ENCODE results near the gene C1QL1.

Gene C1QL1

DNA sequence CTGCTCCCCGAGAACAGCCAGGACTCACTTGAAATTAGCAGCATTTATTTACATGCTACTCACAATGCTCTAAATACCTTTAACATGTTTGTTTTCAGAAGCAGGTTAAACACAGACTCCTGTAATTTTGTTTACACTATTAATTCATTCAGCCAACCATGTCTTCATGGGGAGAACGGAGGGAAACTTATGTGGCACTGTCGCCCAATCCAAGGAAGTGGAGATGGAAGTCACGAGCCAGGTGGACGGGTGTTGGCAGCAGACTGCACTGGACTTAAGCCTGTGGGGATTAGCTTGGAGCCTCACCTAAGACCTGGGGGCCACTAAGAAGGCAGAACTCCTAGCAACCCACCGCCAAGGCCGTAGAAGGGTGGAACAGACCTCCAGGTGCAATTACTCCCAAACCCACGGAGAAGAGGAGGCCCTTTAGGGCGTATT, 44.0 kb downstream of the C1QL1 start:
- TF ChIP-seq, protein P1, sequence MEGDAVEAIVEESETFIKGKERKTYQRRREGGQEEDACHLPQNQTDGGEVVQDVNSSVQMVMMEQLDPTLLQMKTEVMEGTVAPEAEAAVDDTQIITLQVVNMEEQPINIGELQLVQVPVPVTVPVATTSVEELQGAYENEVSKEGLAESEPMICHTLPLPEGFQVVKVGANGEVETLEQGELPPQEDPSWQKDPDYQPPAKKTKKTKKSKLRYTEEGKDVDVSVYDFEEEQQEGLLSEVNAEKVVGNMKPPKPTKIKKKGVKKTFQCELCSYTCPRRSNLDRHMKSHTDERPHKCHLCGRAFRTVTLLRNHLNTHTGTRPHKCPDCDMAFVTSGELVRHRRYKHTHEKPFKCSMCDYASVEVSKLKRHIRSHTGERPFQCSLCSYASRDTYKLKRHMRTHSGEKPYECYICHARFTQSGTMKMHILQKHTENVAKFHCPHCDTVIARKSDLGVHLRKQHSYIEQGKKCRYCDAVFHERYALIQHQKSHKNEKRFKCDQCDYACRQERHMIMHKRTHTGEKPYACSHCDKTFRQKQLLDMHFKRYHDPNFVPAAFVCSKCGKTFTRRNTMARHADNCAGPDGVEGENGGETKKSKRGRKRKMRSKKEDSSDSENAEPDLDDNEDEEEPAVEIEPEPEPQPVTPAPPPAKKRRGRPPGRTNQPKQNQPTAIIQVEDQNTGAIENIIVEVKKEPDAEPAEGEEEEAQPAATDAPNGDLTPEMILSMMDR (IDR thresholded peaks at IDR 0.05; ENCODE audit: low read depth, low read length, missing control alignments) = no peak
- DNase-seq (ENCODE audit: low read depth) = no peak
- no peak overlapping the region for H3K4me3 ChIP-seq (ENCODE audit: low read depth, low read length)

DNA sequence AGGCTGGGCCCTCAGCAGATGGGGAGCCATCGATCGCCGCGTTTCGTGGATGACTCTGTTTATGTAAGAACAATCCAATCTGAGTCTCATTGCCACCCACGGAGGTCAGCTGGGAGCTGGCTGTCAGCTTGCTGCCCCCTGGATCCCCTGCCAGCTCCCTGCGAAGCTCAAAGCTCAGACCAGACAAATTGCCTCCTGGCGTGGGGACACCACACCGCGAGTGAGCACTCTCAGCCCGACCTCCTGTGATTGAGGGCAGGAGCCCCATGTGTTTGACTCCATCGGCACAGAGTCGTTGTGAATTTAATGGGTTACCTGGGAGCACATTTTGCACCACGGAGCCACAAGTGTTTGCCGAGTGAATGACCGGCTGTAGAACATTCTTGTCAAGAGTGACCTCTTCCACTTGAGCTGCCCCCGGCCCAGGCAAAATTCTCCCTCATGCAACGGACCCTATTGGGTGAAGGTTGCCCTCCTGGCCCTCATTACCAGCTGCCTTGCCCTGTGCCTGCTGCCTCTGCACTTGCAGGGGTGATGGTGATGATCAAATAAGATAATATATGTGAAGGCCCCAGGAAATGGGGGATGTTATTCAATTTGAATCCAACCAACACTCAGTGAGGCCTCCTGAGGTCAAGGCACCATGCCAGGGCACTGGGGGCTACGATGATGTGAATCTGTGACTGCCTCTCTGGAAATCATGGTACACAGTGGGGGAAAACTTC, 45.2 kb downstream of the C1QL1 start:
- TF ChIP-seq, protein P1 (IDR thresholded peaks at IDR 0.05; ENCODE audit: low read depth, low read length, missing control alignments) = no peak
- no peak for DNase-seq (ENCODE audit: low read depth)

DNA sequence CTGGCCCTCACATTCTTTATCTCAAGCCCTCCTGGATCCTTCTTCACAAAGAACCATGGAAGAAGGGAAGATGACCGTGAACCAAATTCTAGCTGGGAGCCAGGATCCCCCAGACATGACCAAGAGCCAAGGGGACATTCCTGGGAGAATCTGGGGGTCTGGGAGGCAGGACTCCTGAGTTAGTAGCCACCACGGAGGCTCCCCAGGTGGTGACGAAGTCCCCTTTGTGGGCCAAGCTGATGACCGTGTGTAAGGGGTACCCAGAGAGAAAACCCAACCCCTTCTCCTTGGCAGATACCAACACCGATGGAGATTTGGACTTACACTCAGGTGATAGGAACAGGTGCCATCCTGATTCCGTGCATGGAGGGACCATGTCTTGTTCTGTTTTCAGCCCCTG, 46.0 kb downstream of the C1QL1 start:
- no peak overlapping the region for H3K4me3 ChIP-seq (ENCODE audit: low read depth, low read length)
- DNase-seq (ENCODE audit: low read depth) = no peak
- TF ChIP-seq, protein P1 (IDR thresholded peaks at IDR 0.05; ENCODE audit: low read depth, low read length, missing control alignments) = no peak

More for the DNA sequence above, 45.2 kb downstream of the C1QL1 start:
- no peak overlapping the region for H3K4me3 ChIP-seq (ENCODE audit: low read depth, low read length)

DNA sequence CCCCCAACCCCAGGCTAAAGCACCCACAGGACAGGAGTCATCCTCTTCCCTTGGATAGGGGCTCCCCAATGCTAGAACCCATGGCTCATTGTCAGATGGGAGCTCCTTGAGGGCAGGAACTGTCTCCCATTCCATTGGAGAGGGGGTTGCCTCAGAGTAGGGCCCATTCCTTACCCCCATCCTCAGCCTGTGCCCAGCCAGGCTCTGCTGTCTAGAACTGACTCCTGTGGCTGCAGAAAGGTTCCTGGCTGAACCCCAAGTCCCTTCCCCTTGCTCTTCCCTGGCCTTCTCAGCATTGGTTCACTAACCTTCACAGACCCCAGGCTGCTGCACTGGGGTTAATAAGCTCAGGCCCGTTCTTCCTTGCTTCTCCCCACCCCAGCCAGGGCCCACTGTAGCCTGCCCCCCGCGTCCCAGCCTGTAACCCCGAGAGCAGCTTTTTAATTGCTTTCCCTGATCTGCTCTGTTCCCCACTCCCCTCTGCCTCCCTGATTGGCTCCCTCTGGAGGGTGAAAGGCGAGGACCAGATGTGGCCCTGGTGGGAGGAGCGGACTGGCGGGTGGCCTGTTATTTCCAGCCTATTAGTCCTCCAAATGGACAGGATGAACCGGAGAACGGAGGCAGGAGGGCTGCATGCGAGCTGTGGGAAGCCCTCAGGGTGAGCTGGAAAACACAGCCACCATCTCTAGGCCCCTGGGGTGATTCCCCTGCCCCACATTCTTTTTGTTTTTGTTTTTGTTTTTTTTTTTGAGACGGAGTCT, 46.8 kb downstream of the C1QL1 start:
- H3K4me3 ChIP-seq (ENCODE audit: low read depth, low read length) = no peak overlapping the region
- TF ChIP-seq, protein P1 (IDR thresholded peaks at IDR 0.05; ENCODE audit: low read depth, low read length, missing control alignments) = no peak
- no peak for DNase-seq (ENCODE audit: low read depth)

DNA sequence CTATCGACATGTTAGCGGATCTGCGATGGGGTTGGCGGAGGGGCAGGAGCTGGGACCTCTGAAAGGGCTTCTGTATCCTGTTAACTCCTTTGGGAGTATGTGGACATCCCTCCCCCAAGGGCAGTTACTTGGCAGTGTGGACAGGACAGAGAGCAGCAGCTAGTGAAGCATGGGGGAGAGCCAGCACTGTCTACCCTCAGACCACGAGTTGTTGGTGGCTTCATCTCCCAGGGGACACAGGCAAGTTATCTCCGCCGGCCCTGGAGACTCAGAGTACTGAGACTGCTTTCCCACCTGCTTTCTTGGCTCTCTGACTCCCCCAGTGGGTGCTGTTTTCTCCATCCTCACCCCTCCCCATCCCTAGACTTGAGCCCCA, 47.5 kb downstream of the C1QL1 start:
- TF ChIP-seq, protein P1 (IDR thresholded peaks at IDR 0.05; ENCODE audit: low read depth, low read length, missing control alignments) = no peak
- no peak overlapping the region for H3K4me3 ChIP-seq (ENCODE audit: low read depth, low read length)
- DNase-seq (ENCODE audit: low read depth) = no peak

DNA sequence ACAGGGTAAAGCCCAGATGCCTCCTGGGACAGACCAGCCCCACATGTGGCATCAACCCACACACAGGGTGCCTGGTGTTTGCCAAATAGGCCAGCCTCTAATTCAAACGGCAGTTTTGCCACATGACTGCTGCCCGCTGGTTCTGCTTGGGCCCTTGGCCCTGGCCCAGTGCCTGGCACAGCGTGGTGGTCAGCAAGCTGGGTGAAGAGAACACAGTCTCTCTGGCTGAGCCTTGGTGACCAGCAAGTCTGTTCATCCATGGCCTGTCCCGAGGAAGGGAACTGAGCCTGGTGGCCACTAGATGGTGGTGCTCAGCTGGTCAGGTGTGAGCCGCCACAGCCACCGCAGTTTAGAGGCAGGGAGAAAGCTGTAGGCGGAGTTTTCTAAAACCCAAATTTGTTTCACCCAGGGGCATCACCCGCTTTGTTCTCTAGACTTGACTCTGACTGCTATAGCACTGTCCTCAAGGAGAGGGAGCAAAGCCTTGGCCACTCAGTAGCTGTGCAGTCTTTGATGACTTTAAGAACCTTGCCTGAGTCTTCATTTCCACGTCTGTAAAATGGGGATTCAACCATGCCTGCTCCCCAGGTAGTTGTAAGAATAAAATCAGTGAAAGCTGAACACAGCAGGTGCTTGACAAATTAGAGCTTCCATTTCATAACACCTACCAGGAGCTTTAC, 48.1 kb downstream of the C1QL1 start:
- H3K4me3 ChIP-seq (ENCODE audit: low read depth, low read length) = no peak overlapping the region

More for the DNA sequence above, 48.1 kb downstream of the C1QL1 start:
- DNase-seq (ENCODE audit: low read depth) = peak; percentile 49
- TF ChIP-seq, protein P1 (IDR thresholded peaks at IDR 0.05; ENCODE audit: low read depth, low read length, missing control alignments) = peak; percentile 86

Data from GM12864 (cell line).